GM12891 (cell line): ENCODE results near the gene KIF26A.

Experiments
- DNase-seq: peaks from one replicate; pipeline ENCODE4 v3.0.0; 2011; ENCODE audit warnings: low spot score; ENCODE audit not compliant: insufficient read length
- FAIRE-seq: peaks from 2 replicates; lab custom pipeline; 2011; peaks lifted over from hg19 to GRCh38; lab: Jason Lieb, UNC
- PAX5 ChIP-seq: IDR thresholded peaks from 2 replicates; pipeline ENCODE4 v1.6.1; 2011; ENCODE audit warnings: low read length, moderate library complexity, mild to moderate bottlenecking; ENCODE audit not compliant: insufficient read depth, severe bottlenecking
- POLR2A ChIP-seq: IDR thresholded peaks from 2 replicates; pipeline ENCODE4 v1.6.1; 2011; ENCODE audit warnings: low read depth, low read length, control low read depth
- POLR2AphosphoS5 ChIP-seq: IDR thresholded peaks from 2 replicates; pipeline ENCODE4 v1.6.1; 2011; ENCODE audit warnings: low read depth, low read length, control low read depth
- POU2F2 ChIP-seq: IDR thresholded peaks from 2 replicates; pipeline ENCODE4 v1.6.1; 2011; ENCODE audit warnings: low read depth, mild to moderate bottlenecking, control low read depth, low read length, moderate library complexity
- SPI1 ChIP-seq: IDR thresholded peaks from 2 replicates; pipeline ENCODE4 v1.6.1; 2011; ENCODE audit warnings: low read depth, low read length, control low read depth
- TAF1 ChIP-seq: IDR thresholded peaks from 2 replicates; pipeline ENCODE4 v1.6.1; 2011; ENCODE audit warnings: low read depth, low read length, control low read depth

The KIF26A gene

DNA sequence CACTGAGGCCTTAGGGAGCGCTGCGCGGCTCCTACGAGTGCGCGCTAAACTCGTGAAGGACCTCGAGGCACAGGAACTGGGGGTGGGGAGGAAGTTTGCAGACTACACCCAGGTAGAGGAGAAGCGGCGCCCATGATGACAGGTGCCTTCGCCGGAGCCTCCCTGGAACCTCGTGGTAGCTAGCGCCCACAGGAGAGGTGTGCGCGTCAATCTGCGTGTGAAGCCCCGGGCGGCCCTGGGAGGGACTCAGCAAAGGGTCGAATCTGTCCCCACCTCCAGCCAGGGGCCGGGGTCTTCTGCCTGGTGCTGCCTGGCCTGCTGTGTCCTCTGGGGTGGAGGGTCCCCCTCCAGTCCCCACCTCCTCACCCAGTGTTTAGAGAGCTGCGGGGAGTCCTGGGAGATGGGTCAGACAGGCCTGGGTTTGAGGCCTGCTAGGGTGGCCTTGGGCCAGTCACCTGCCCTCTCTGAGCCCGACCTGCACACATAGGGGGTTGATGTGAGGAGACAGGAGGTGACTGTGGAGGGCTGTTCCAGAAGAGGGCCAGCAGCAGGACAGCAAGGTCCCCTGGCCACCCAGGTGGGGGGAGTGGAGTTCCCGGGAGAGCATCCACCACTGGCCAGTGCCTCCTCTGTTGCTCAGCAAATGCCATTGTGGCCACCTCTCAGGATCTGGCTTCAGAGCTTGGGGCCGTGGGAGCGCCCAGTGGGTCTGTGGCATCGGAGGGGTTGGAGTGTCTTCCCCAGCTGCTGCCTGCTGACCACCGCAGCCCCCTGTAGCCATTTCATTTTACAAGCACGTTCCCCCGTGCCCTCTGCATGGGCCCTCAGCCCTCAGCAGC lies 20.2 kb upstream of the KIF26A start:
- DNase-seq (no peak), FAIRE-seq (no peak)

DNA sequence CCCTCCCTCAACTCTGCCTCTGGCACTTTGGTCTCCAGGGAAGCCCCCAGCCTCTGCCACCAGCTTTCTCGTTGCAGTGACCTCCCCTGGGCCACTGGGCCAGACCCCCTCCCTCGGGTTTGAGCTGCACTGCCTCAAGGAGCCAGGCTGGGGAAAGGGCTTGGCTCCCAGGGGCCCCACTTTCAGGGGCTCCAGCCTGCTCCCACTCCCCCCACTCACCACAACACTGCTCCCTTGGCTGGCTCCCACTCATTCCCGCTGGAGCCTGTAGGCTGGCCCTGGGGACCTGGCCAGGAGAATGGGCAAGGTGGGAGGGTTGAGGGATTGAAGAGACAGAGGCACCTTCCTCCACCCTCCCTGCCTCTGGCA lies 19.3 kb upstream of the KIF26A start:
- TF ChIP-seq SPI1 = no peak
- no peak for TF ChIP-seq POLR2AphosphoS5
- TF ChIP-seq TAF1 = no peak
- TF ChIP-seq POU2F2 = no peak
- no peak for TF ChIP-seq PAX5
- no peak for TF ChIP-seq POLR2A
- DNase-seq (no peak), FAIRE-seq (no peak)

More for the DNA sequence above, 20.2 kb upstream of the KIF26A start:
- TF ChIP-seq PAX5 (no peak), TAF1 (no peak), POLR2A (no peak), POLR2AphosphoS5 (no peak), SPI1 (no peak), POU2F2 (no peak)

- no peak for DNase-seq
- FAIRE-seq = no peak
- TF ChIP-seq SPI1 (no peak), POLR2A (no peak), POU2F2 (no peak), TAF1 (no peak), POLR2AphosphoS5 (no peak), PAX5 (no peak)
Measured at GRCh38 chr14:104119488-104120251, 18.7 kb upstream of the KIF26A start.

DNA sequence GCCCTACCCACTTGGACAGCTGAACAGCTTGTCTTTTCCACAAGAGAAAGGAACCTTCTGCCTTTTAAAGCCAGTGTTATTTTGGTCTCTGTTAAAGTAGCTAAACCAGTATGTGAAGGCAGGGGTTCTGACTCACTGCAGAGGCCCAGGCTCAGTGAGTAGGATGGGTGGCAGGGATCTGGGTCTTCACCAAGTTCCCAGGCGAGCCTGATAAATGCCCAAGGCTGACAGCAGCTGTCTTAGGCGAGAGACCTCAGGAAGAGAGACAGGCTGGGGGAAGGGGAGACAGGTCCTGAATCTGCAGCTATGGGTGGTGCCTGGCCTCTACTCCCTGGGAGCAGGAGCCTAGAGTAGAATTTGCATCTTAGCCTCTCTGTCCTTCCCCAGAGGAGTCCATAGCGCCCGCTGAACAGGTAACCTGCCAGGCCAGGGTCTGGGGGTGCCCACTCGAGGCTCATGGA lies 18.1 kb upstream of the KIF26A start:
- FAIRE-seq (no peak), DNase-seq (no peak)
- no peak for TF ChIP-seq SPI1
- TF ChIP-seq PAX5 = no peak
- TF ChIP-seq TAF1 = no peak
- no peak for TF ChIP-seq POU2F2

- no peak for DNase-seq
- no peak for FAIRE-seq
- TF ChIP-seq POLR2AphosphoS5 (no peak), POU2F2 (no peak), PAX5 (no peak), SPI1 (no peak), POLR2A (no peak), TAF1 (no peak)
Measured at GRCh38 chr14:104121142-104121541, 17.2 kb upstream of the KIF26A start.

GRCh38 chr14:104123879-104124278 lies 14.5 kb upstream of the KIF26A start:
- no peak for FAIRE-seq
- no peak for TF ChIP-seq PAX5
- no peak for TF ChIP-seq TAF1
- TF ChIP-seq POLR2A = no peak
- no peak for TF ChIP-seq POLR2AphosphoS5
- TF ChIP-seq POU2F2 = no peak
- TF ChIP-seq SPI1 = no peak
- DNase-seq = no peak

GRCh38 chr14:104125011-104125410 lies 13.4 kb upstream of the KIF26A start:
- DNase-seq = no peak
- FAIRE-seq = no peak
- TF ChIP-seq POLR2A (no peak), SPI1 (no peak), POLR2AphosphoS5 (no peak), POU2F2 (no peak), TAF1 (no peak), PAX5 (no peak)

- no peak for TF ChIP-seq POLR2AphosphoS5
- no peak for TF ChIP-seq TAF1
- TF ChIP-seq POLR2A = no peak
- no peak for TF ChIP-seq PAX5
- no peak for TF ChIP-seq POU2F2
- TF ChIP-seq SPI1 = no peak
- no peak for FAIRE-seq
- no peak for DNase-seq
Measured at GRCh38 chr14:104126753-104127152, 11.6 kb upstream of the KIF26A start.

GRCh38 chr14:104128981-104129380 lies 9.4 kb upstream of the KIF26A start:
- no peak for TF ChIP-seq PAX5
- TF ChIP-seq POU2F2 = no peak
- no peak for TF ChIP-seq SPI1
- TF ChIP-seq POLR2A = no peak
- no peak for TF ChIP-seq TAF1
- TF ChIP-seq POLR2AphosphoS5 = no peak
- no peak for FAIRE-seq
- DNase-seq = no peak
